Stimulated activated CD8-positive, alpha-beta memory T cell treated with anti-CD3 and anti-CD28 coated beads, Interleukin-4, amount 100 ng/mL, for 24 hours (primary cell): Measurements from ENCODE around the gene OPCML.

Source experiments
- DNase-seq: peaks from one replicate; pipeline ENCODE4 v3.0.0-alpha.2; 2020; ENCODE audit warnings: low read depth

OPCML gene

GRCh38 chr11:133023232-133023631, 509.1 kb downstream of the OPCML start:
- no peak for DNase-seq

- DNase-seq, result no peak
Measured at GRCh38 chr11:133021553-133021952, 510.7 kb downstream of the OPCML start.

- DNase-seq, result no peak
Measured at GRCh38 chr11:133020372-133020714, 512.0 kb downstream of the OPCML start.

GRCh38 chr11:133019545-133020371, 512.5 kb downstream of the OPCML start:
- no peak for DNase-seq

GRCh38 chr11:133015457-133015856, 516.8 kb downstream of the OPCML start:
- DNase-seq, result no peak

GRCh38 chr11:133014337-133014736, 518.0 kb downstream of the OPCML start:
- DNase-seq, result no peak

- no peak for DNase-seq
Measured at GRCh38 chr11:133012803-133013202, 519.5 kb downstream of the OPCML start.

GRCh38 chr11:133011604-133012003, 520.7 kb downstream of the OPCML start:
- DNase-seq, result no peak

- DNase-seq, result no peak
Measured at GRCh38 chr11:133007027-133007584, 525.2 kb downstream of the OPCML start.

- DNase-seq, result no peak
Measured at GRCh38 chr11:133004369-133004768, 527.9 kb downstream of the OPCML start.

GRCh38 chr11:132999516-132999915, 532.8 kb downstream of the OPCML start:
- no peak for DNase-seq

- no peak for DNase-seq
Measured at GRCh38 chr11:132999031-132999430, 533.3 kb downstream of the OPCML start.

- DNase-seq, result no peak
Measured at GRCh38 chr11:132997396-132997795, 534.9 kb downstream of the OPCML start.

GRCh38 chr11:132994966-132995365, 537.3 kb downstream of the OPCML start:
- DNase-seq, result no peak

GRCh38 chr11:132993991-132994502, 538.3 kb downstream of the OPCML start:
- DNase-seq, result no peak

GRCh38 chr11:132992838-132993631, 539.3 kb downstream of the OPCML start:
- no peak for DNase-seq

GRCh38 chr11:132988411-132988810, 543.9 kb downstream of the OPCML start:
- no peak for DNase-seq

GRCh38 chr11:132987936-132988335, 544.4 kb downstream of the OPCML start:
- DNase-seq, result no peak

GRCh38 chr11:132983641-132983978, 548.7 kb downstream of the OPCML start:
- DNase-seq, result no peak

GRCh38 chr11:132982772-132983640, 549.3 kb downstream of the OPCML start:
- DNase-seq, result no peak

- no peak for DNase-seq
Measured at GRCh38 chr11:132981131-132981956, 551.0 kb downstream of the OPCML start.
